ENCODE measurements around the gene YDJC. TPM values are rescaled to one million over a fixed set of nuclear protein-coding genes. Genes with fewer than 3 reads are reported as not detected.
"Not testable (repeated sequence)": the region's sequence is repeated elsewhere in the genome, so short reads cannot be mapped to it uniquely, and the experiment has no call there.

Gene YDJC
- total RNA-seq, 4 donors from 2014 or later = 10.9 to 42.5 (median 16.0) TPM

- no peaks in the 10 kb centered on the region for H3K27me3 ChIP-seq
- H3K9me3 ChIP-seq = no peaks in the 10 kb centered on the region
- no peaks in the 10 kb centered on the region for H3K4me1 ChIP-seq
- intact Hi-C loops (cut with DNase I; ENCODE audit: low total_unique reads) = no loop called here
- H3K4me3 ChIP-seq = no peak overlapping the region
- no peak overlapping the region for H3K27ac ChIP-seq
- H3K36me3 ChIP-seq = no peaks in the 10 kb centered on the region
- no peak for TF ChIP-seq POLR2A (IDR thresholded peaks at IDR 0.05)
- TF ChIP-seq CTCF (IDR thresholded peaks at IDR 0.05) = no peak
- no peak for DNase-seq
These were observed 18.4 kb downstream of the YDJC start for GRCh38 chr22:21611210-21611977.

GRCh38 chr22:21609556-21610157 lies 20.2 kb downstream of the YDJC start:
- H3K27me3 ChIP-seq; H3K4me3 ChIP-seq; H3K9me3 ChIP-seq; H3K4me1 ChIP-seq; H3K36me3 ChIP-seq; H3K27ac ChIP-seq; DNase-seq; intact Hi-C loops (cut with DNase I; ENCODE audit: low total_unique reads): not testable (repeated sequence)

GRCh38 chr22:21606775-21607174 lies 23.0 kb downstream of the YDJC start:
- TF ChIP-seq POLR2A (IDR thresholded peaks at IDR 0.05) (no peak), CTCF (IDR thresholded peaks at IDR 0.05) (no peak)

GRCh38 chr22:21605887-21606564 lies 23.8 kb downstream of the YDJC start:
- no peaks in the 10 kb centered on the region for H3K9me3 ChIP-seq
- DNase-seq = no peak
- no peaks in the 10 kb centered on the region for H3K36me3 ChIP-seq
- H3K27ac ChIP-seq = no peak overlapping the region
- no peaks in the 10 kb centered on the region for H3K27me3 ChIP-seq
- H3K4me3 ChIP-seq = no peak overlapping the region
- H3K4me1 ChIP-seq = no peaks in the 10 kb centered on the region
- intact Hi-C loops (cut with DNase I; ENCODE audit: low total_unique reads) = no loop called here
- TF ChIP-seq CTCF (IDR thresholded peaks at IDR 0.05) = no peak
- TF ChIP-seq POLR2A (IDR thresholded peaks at IDR 0.05) = no peak

More at GRCh38 chr22:21606775-21607174, 23.0 kb downstream of the YDJC start:
- DNase-seq = no peak
- H3K27me3 ChIP-seq = no peaks in the 10 kb centered on the region
- intact Hi-C loops (cut with DNase I; ENCODE audit: low total_unique reads) = no loop called here
- no peaks in the 10 kb centered on the region for H3K36me3 ChIP-seq
- no peaks in the 10 kb centered on the region for H3K9me3 ChIP-seq
- H3K4me1 ChIP-seq = no peaks in the 10 kb centered on the region
- no peak overlapping the region for H3K27ac ChIP-seq
- H3K4me3 ChIP-seq = no peak overlapping the region

- Histone ChIP-seq H3K36me3 (no peaks in the 10 kb centered on the region), H3K4me3 (no peak overlapping the region), H3K27me3 (no peaks in the 10 kb centered on the region), H3K9me3 (no peaks in the 10 kb centered on the region), H3K4me1 (no peaks in the 10 kb centered on the region), H3K27ac (no peak overlapping the region)
- intact Hi-C loops (cut with DNase I; ENCODE audit: low total_unique reads) = no loop called here
- no peak for TF ChIP-seq POLR2A (IDR thresholded peaks at IDR 0.05)
- TF ChIP-seq CTCF (IDR thresholded peaks at IDR 0.05) = no peak
- no peak for DNase-seq
These were observed 25.8 kb downstream of the YDJC start for GRCh38 chr22:21603973-21604372.

Data from uterus (tissue), 4 donors.